HepG2 (cell line): ENCODE data around the gene PGP. TPM values are rescaled to one million over a fixed set of nuclear protein-coding genes. Genes with fewer than 3 reads are reported as not detected.

ENCODE experiments used
- ATF6 ChIP-seq: sonication (generic); formaldehyde crosslinking; conservative IDR thresholded peaks from 2 replicates; pipeline ENCODE4 v1.4.0; 2020; ENCODE audit warnings: missing genetic modification reagents
- GTF2F1 ChIP-seq: fragments of 150-350 bp; IDR thresholded peaks from 2 replicates; pipeline ENCODE4 v1.6.1; 2014; ENCODE audit warnings: low read length
- NFKB2 ChIP-seq: sonication (generic); formaldehyde crosslinking; IDR thresholded peaks from 2 replicates; pipeline ENCODE4 v1.4.0; 2020; ENCODE audit warnings: missing genetic modification reagents, borderline replicate concordance
- SMYD3 ChIP-seq: sonication (generic); formaldehyde crosslinking; IDR thresholded peaks from 2 replicates; pipeline ENCODE4 v1.8.1; 2023; ENCODE audit warnings: mild to moderate bottlenecking, missing genetic modification reagents
- SP140L ChIP-seq: sonication (generic); formaldehyde crosslinking; IDR thresholded peaks from 2 replicates; pipeline ENCODE4 v1.4.0; 2020; ENCODE audit warnings: missing genetic modification reagents, borderline replicate concordance
- SRF ChIP-seq: IDR thresholded peaks from 2 replicates; pipeline ENCODE4 v1.6.1; 2011; ENCODE audit warnings: mild to moderate bottlenecking, low read depth, low read length, moderate library complexity
- THAP7 ChIP-seq: sonication (generic); formaldehyde crosslinking; IDR thresholded peaks from 2 replicates; pipeline ENCODE4 v1.8.1; 2023; ENCODE audit warnings: mild to moderate bottlenecking, missing genetic modification reagents
- TP53 ChIP-seq: sonication (generic); formaldehyde crosslinking; conservative IDR thresholded peaks from 2 replicates; pipeline ENCODE4 v1.4.0; 2020; ENCODE audit warnings: missing genetic modification reagents
- ZBTB2 ChIP-seq: sonication (generic); formaldehyde crosslinking; IDR thresholded peaks from 2 replicates; pipeline ENCODE4 v1.8.0; 2022; ENCODE audit warnings: low read depth, missing genetic modification reagents
- ZNF10 ChIP-seq: sonication (generic); formaldehyde crosslinking; IDR thresholded peaks from 2 replicates; pipeline ENCODE4 v1.4.0; 2020; ENCODE audit warnings: mild to moderate bottlenecking, low read depth, missing genetic modification reagents, borderline replicate concordance
- ZNF292 ChIP-seq: sonication (generic); formaldehyde crosslinking; IDR thresholded peaks from 2 replicates; pipeline ENCODE4 v1.8.1; 2022; ENCODE audit warnings: mild to moderate bottlenecking, low read depth, missing genetic modification reagents, borderline replicate concordance
- ZNF431 ChIP-seq: sonication (generic); formaldehyde crosslinking; IDR thresholded peaks from 2 replicates; pipeline ENCODE4 v1.9.0; 2022; ENCODE audit warnings: missing genetic modification reagents, low read depth, mild to moderate bottlenecking, borderline replicate concordance
- ZNF446 ChIP-seq: sonication (generic); formaldehyde crosslinking; IDR thresholded peaks from 2 replicates; pipeline ENCODE4 v1.5.0; 2020; ENCODE audit warnings: mild to moderate bottlenecking, missing genetic modification reagents
- ZNF616 ChIP-seq: sonication (generic); formaldehyde crosslinking; IDR thresholded peaks from 2 replicates; pipeline ENCODE4 v1.5.0; 2020; ENCODE audit warnings: low read depth, mild to moderate bottlenecking, missing genetic modification reagents
- ZNF788 ChIP-seq: sonication (generic); formaldehyde crosslinking; IDR thresholded peaks from 2 replicates; pipeline ENCODE4 v1.5.0; 2020; ENCODE audit warnings: mild to moderate bottlenecking, missing genetic modification reagents, borderline replicate concordance
- ZXDC ChIP-seq: sonication (generic); formaldehyde crosslinking; IDR thresholded peaks from 2 replicates; pipeline ENCODE4 v1.5.0; 2020; ENCODE audit warnings: mild to moderate bottlenecking, missing genetic modification reagents
- polyA plus RNA-seq, 8 experiments: library from polyadenylated mRNA; depleted of rRNA in 3 of 8; stranded (reverse) in 7 of 8; unstranded in 1 of 8; fragments of >200 nt; fragmentation: Illumina TruSeq in 4 of 8; extraction: Trizol in 4 of 8; gene quantifications; 2 replicates each; pipeline versions ENCODE4 v1.2.1 to v1.2.3, GENCODE V29; 2011 to 2016; ENCODE audit warnings: low read depth in 4 of 8, missing spikeins in 1 of 8, mixed read lengths in 1 of 8; ENCODE audit not compliant: insufficient read depth in 1 of 8
- total RNA-seq, 5 experiments: library from RNA; depleted of rRNA; stranded (reverse); fragments of >200 nt; fragmentation: Illumina TruSeq; extraction: Trizol; gene quantifications; 2 replicates each; pipeline ENCODE4 v1.2.3, GENCODE V29; 2016; ENCODE audit warnings: low read depth in 1 of 5

PGP gene
- total and polyA plus RNA-seq, 2 of the 13 experiments (the other 11 are each of a cell fraction or from before 2014, with no cell fraction given) = 7.3 to 18.3 TPM

- TF ChIP-seq ZNF10 (CRISPR knock-in tag) = no peak
- TF ChIP-seq SRF = peak; percentile 53; the same call in 1 of the 2 replicates
- TF ChIP-seq THAP7 = no peak
- peak; percentile 32; the same call in 1 of the 2 replicates for TF ChIP-seq NFKB2 (CRISPR knock-in tag)
- no peak for TF ChIP-seq ATF6 (CRISPR knock-in tag)
- TF ChIP-seq ZXDC (CRISPR knock-in tag) = no peak
- no peak for TF ChIP-seq GTF2F1
- TF ChIP-seq ZNF616 = peak; percentile 37; the same call in 1 of the 2 replicates
- TF ChIP-seq SMYD3 = no peak
- TF ChIP-seq SP140L = no peak
- no peak for TF ChIP-seq ZNF431 (CRISPR knock-in tag)
- no peak for TF ChIP-seq ZNF446 (CRISPR knock-in tag)
- peak; percentile 53; the same call in 1 of the 2 replicates for TF ChIP-seq ZNF292 (CRISPR knock-in tag)
- TF ChIP-seq ZNF788 (CRISPR knock-in tag) = peak; percentile 92
- 0 out of 2 replicates have a peak, but pooled peaks have one; percentile 51 for TF ChIP-seq TP53 (CRISPR knock-in tag)
- peak; percentile 97 for TF ChIP-seq ZBTB2 (CRISPR knock-in tag)
Observed at GRCh38 chr16:2223221-2223941, 8.7 kb upstream of the PGP start, which contains the start of gene E4F1 (continued).
